Measurements from ENCODE around the gene LRIG2. TPM values are rescaled to one million over a fixed set of nuclear protein-coding genes. Genes with fewer than 3 reads are reported as not detected.
"Not testable (repeated sequence)": the region's sequence is repeated elsewhere in the genome, so short reads cannot be mapped to it uniquely, and the experiment has no call there.

LRIG2 gene
- total and polyA plus RNA-seq, 4 donors: 1.8 to 24.7 (median 9.3) TPM

GRCh38 chr1:113140588-113141446 is 67.8 kb downstream of the LRIG2 start:
- peak; percentile 89 for ATAC-seq (ENCODE audit: low FRiP score)
- peak in 1 of 2 donors; percentile 62 for DNase-seq
- intact Hi-C loops (cut with DNase I): loop anchor here (2.0 to 5.0 kb wide), 2 partner anchors 536 to 538 kb away; no protein-coding TSS in a partner anchor
- Histone ChIP-seq H3K4me1 (ENCODE audit: control insufficient read depth in 1 of 2, insufficient read depth in 2 of 2, low read length in 2 of 2) (peaks cover 0 to 3% of the 10 kb centered on the region in 2 donors), H3K27ac (ENCODE audit: low read depth in 1 of 2, low read length in 2 of 2) (no peak overlapping the region), H3K9me3 (ENCODE audit: control insufficient read depth, low read length) (no peaks in the 10 kb centered on the region), H3K4me3 (ENCODE audit: low read length in 2 of 2) (no peak overlapping the region), H3K27me3 (ENCODE audit: control insufficient read depth in 1 of 2, insufficient read depth in 2 of 2, low read length in 1 of 2) (no peaks in the 10 kb centered on the region), H3K36me3 (ENCODE audit: control insufficient read depth in 1 of 2, insufficient read depth in 2 of 2, low read length in 1 of 2) (no peaks in the 10 kb centered on the region)
- 24 to 25% methylated on average over 13 of the region's 13 CpGs for WGBS, 2 donors

GRCh38 chr1:113141650-113142473 is 68.9 kb downstream of the LRIG2 start:
- Histone ChIP-seq H3K4me1 (ENCODE audit: control insufficient read depth in 1 of 2, insufficient read depth in 2 of 2, low read length in 2 of 2) (peaks cover 0 to 3% of the 10 kb centered on the region in 2 donors), H3K27ac (ENCODE audit: low read depth in 1 of 2, low read length in 2 of 2) (no peak overlapping the region), H3K9me3 (ENCODE audit: control insufficient read depth, low read length) (no peaks in the 10 kb centered on the region), H3K4me3 (ENCODE audit: low read length in 2 of 2) (no peak overlapping the region), H3K27me3 (ENCODE audit: control insufficient read depth in 1 of 2, insufficient read depth in 2 of 2, low read length in 1 of 2) (no peaks in the 10 kb centered on the region), H3K36me3 (ENCODE audit: control insufficient read depth in 1 of 2, insufficient read depth in 2 of 2, low read length in 1 of 2) (no peaks in the 10 kb centered on the region)
- intact Hi-C loops (cut with DNase I): loop anchor here (2.0 to 5.0 kb wide), 2 partner anchors 535 to 537 kb away; no protein-coding TSS in a partner anchor
- 63 to 67% methylated on average over 4 of the region's 4 CpGs for WGBS, 2 donors
- ATAC-seq (ENCODE audit: low FRiP score): no peak
- no peak for DNase-seq

- DNase-seq (no peak), ATAC-seq (ENCODE audit: low FRiP score) (no peak)
- intact Hi-C loops (cut with DNase I): loop anchor here in 1 of 2 donors (5.0 kb wide), 1 partner anchor 535 kb away; no protein-coding TSS in a partner anchor
- Histone ChIP-seq H3K27ac (ENCODE audit: low read depth in 1 of 2, low read length in 2 of 2) (no peak overlapping the region), H3K9me3 (ENCODE audit: control insufficient read depth, low read length) (no peaks in the 10 kb centered on the region), H3K36me3 (ENCODE audit: control insufficient read depth in 1 of 2, insufficient read depth in 2 of 2, low read length in 1 of 2) (no peaks in the 10 kb centered on the region), H3K4me3 (ENCODE audit: low read length in 2 of 2) (no peak overlapping the region), H3K27me3 (ENCODE audit: control insufficient read depth in 1 of 2, insufficient read depth in 2 of 2, low read length in 1 of 2) (no peaks in the 10 kb centered on the region), H3K4me1 (ENCODE audit: control insufficient read depth in 1 of 2, insufficient read depth in 2 of 2, low read length in 2 of 2) (peaks cover 0 to 3% of the 10 kb centered on the region in 2 donors)
- WGBS, 2 donors: 0 to 3% methylated on average over 1 of the region's 1 CpG
These were observed 69.8 kb downstream of the LRIG2 start for GRCh38 chr1:113142791-113143190.

GRCh38 chr1:113146242-113147072 is 73.5 kb downstream of the LRIG2 start:
- Histone ChIP-seq H3K27me3 (ENCODE audit: control insufficient read depth in 1 of 2, insufficient read depth in 2 of 2, low read length in 1 of 2) (no peaks in the 10 kb centered on the region), H3K4me1 (ENCODE audit: control insufficient read depth in 1 of 2, insufficient read depth in 2 of 2, low read length in 2 of 2) (peaks cover 0 to 3% of the 10 kb centered on the region in 2 donors), H3K4me3 (ENCODE audit: low read length in 2 of 2) (no peak overlapping the region), H3K36me3 (ENCODE audit: control insufficient read depth in 1 of 2, insufficient read depth in 2 of 2, low read length in 1 of 2) (no peaks in the 10 kb centered on the region), H3K9me3 (ENCODE audit: control insufficient read depth, low read length) (no peaks in the 10 kb centered on the region), H3K27ac (ENCODE audit: low read depth in 1 of 2, low read length in 2 of 2) (no peak overlapping the region)
- intact Hi-C loops (cut with DNase I): no loop called here
- 88 to 90% methylated on average over 7 of the region's 7 CpGs for WGBS, 2 donors
- peak; percentile 23 for ATAC-seq (ENCODE audit: low FRiP score)
- DNase-seq: no peak

GRCh38 chr1:113147073-113147625 is 74.2 kb downstream of the LRIG2 start:
- intact Hi-C loops (cut with DNase I): no loop called here
- Histone ChIP-seq H3K4me3 (ENCODE audit: low read length in 2 of 2) (no peak overlapping the region), H3K27me3 (ENCODE audit: control insufficient read depth in 1 of 2, insufficient read depth in 2 of 2, low read length in 1 of 2) (no peaks in the 10 kb centered on the region), H3K9me3 (ENCODE audit: control insufficient read depth, low read length) (no peaks in the 10 kb centered on the region), H3K36me3 (ENCODE audit: control insufficient read depth in 1 of 2, insufficient read depth in 2 of 2, low read length in 1 of 2) (no peaks in the 10 kb centered on the region), H3K4me1 (ENCODE audit: control insufficient read depth in 1 of 2, insufficient read depth in 2 of 2, low read length in 2 of 2) (peaks cover 0 to 3% of the 10 kb centered on the region in 2 donors), H3K27ac (ENCODE audit: low read depth in 1 of 2, low read length in 2 of 2) (no peak overlapping the region)
- DNase-seq (no peak), ATAC-seq (ENCODE audit: low FRiP score) (peak; percentile 45)
- 62 to 65% methylated on average over 3 of the region's 3 CpGs for WGBS, 2 donors

GRCh38 chr1:113147826-113148225 is 74.8 kb downstream of the LRIG2 start:
- Histone ChIP-seq H3K36me3 (ENCODE audit: control insufficient read depth in 1 of 2, insufficient read depth in 2 of 2, low read length in 1 of 2) (no peaks in the 10 kb centered on the region), H3K9me3 (ENCODE audit: control insufficient read depth, low read length) (no peaks in the 10 kb centered on the region), H3K27ac (ENCODE audit: low read depth in 1 of 2, low read length in 2 of 2) (no peak overlapping the region), H3K27me3 (ENCODE audit: control insufficient read depth in 1 of 2, insufficient read depth in 2 of 2, low read length in 1 of 2) (no peaks in the 10 kb centered on the region), H3K4me3 (ENCODE audit: low read length in 2 of 2) (no peak overlapping the region), H3K4me1 (ENCODE audit: control insufficient read depth in 1 of 2, insufficient read depth in 2 of 2, low read length in 2 of 2) (no peaks in the 10 kb centered on the region)
- no peak for ATAC-seq (ENCODE audit: low FRiP score)
- intact Hi-C loops (cut with DNase I): no loop called here
- DNase-seq: no peak
- WGBS, 2 donors: 72 to 74% methylated on average over 4 of the region's 4 CpGs

GRCh38 chr1:113150494-113150893 is 77.5 kb downstream of the LRIG2 start:
- H3K9me3 ChIP-seq (ENCODE audit: control insufficient read depth, low read length); H3K4me1 ChIP-seq (ENCODE audit: control insufficient read depth in 1 of 2, insufficient read depth in 2 of 2, low read length in 2 of 2); H3K4me3 ChIP-seq (ENCODE audit: low read length in 2 of 2); H3K27ac ChIP-seq (ENCODE audit: low read depth in 1 of 2, low read length in 2 of 2); H3K36me3 ChIP-seq (ENCODE audit: control insufficient read depth in 1 of 2, insufficient read depth in 2 of 2, low read length in 1 of 2); ATAC-seq (ENCODE audit: low FRiP score); H3K27me3 ChIP-seq (ENCODE audit: control insufficient read depth in 1 of 2, insufficient read depth in 2 of 2, low read length in 1 of 2); intact Hi-C loops (cut with DNase I); DNase-seq: not testable (repeated sequence)
- 96% methylated on average over 4 of the region's 4 CpGs for WGBS, 2 donors

Data from aorta (tissue), 5 donors.